H1 (cell line): ENCODE results near the gene KCNQ1. TPM values are rescaled to one million over a fixed set of nuclear protein-coding genes. Genes with fewer than 3 reads are reported as not detected.

Experiments used
- CTCF ChIA-PET: fragments of 300-600 bp; sonication (Branson Sonifier 250); formaldehyde crosslinking; loops from one replicate; lab custom pipeline; 2021; ENCODE audit not compliant: partially characterized antibody; lab: Charles Lee
- POLR2A ChIA-PET: fragments of 300-600 bp; sonication (Branson Sonifier 250); formaldehyde crosslinking; loops from one replicate; lab custom pipeline; 2021; ENCODE audit warnings: inconsistent platforms; ENCODE audit not compliant: partially characterized antibody; lab: Charles Lee
- DNase-seq, 2 experiments: peaks; one replicate each; pipeline versions ENCODE4 v3.0.0 to v3.0.0-alpha.2; 2010 to 2022; ENCODE audit warnings: low spot score in 2 of 2, low read depth in 1 of 2, mixed read lengths in 1 of 2
- FAIRE-seq: peaks from 2 replicates; lab custom pipeline; 2011; peaks lifted over from hg19 to GRCh38; lab: Jason Lieb, UNC
- H2AFZ ChIP-seq: 2 replicates; pipeline ENCODE4 v1.8.1; 2012; ENCODE audit warnings: low read length, inconsistent platforms
- H2AK5ac ChIP-seq: 2 replicates; pipeline ENCODE4 v1.6.1; 2013; ENCODE audit warnings: low read depth, low read length
- H2BK120ac ChIP-seq: replicated peaks from 2 replicates; pipeline ENCODE3; 2013; ENCODE audit warnings: low read depth, low read length, inconsistent platforms
- H2BK12ac ChIP-seq: 2 replicates; pipeline ENCODE4 v1.6.1; 2013; ENCODE audit warnings: low read depth, low read length
- H2BK15ac ChIP-seq: 2 replicates; pipeline ENCODE4 v1.6.1; 2013; ENCODE audit warnings: low read length
- H2BK20ac ChIP-seq: 2 replicates; pipeline ENCODE4 v1.6.1; 2013; ENCODE audit warnings: low read length
- H2BK5ac ChIP-seq: 2 replicates; pipeline ENCODE4 v1.6.1; 2013; ENCODE audit warnings: low read depth, low read length
- H3K14ac ChIP-seq: 2 replicates; pipeline ENCODE4 v1.6.1; 2013; ENCODE audit warnings: inconsistent platforms; ENCODE audit not compliant: insufficient read length
- H3K18ac ChIP-seq: 2 replicates; pipeline ENCODE4 v1.6.1; 2013; ENCODE audit warnings: low read length; ENCODE audit errors: extremely low read depth
- H3K23ac ChIP-seq: 2 replicates; pipeline ENCODE4 v1.6.1; 2013; ENCODE audit warnings: inconsistent platforms; ENCODE audit not compliant: insufficient read length
- H3K23me2 ChIP-seq: 2 replicates; pipeline ENCODE4 v1.6.1; 2013; ENCODE audit warnings: low read depth, low read length
- H3K27ac ChIP-seq: 2 replicates; pipeline ENCODE4 v1.6.1; 2011; ENCODE audit warnings: low read depth, low read length, inconsistent platforms
- H3K27me3 ChIP-seq, 4 experiments: replicated peaks in 1 of 4; 1 replicate in 1 of 4; 2 replicates in 3 of 4; pipeline versions ENCODE4 v1.6.1 to v1.8.1; 2011 to 2013; ENCODE audit warnings: low read length in 3 of 4, mild to moderate bottlenecking in 3 of 4, inconsistent platforms in 2 of 4, mixed read lengths in 2 of 4, moderate library complexity in 1 of 4; ENCODE audit not compliant: control insufficient read depth in 3 of 4, insufficient read depth in 3 of 4; ENCODE audit errors: extremely low read depth in 1 of 4
- H3K36me3 ChIP-seq, 4 experiments: 2 replicates each; pipeline versions ENCODE4 v1.6.1 to v1.8.1; 2011 to 2013; ENCODE audit warnings: mild to moderate bottlenecking in 4 of 4, low read length in 3 of 4, moderate library complexity in 2 of 4, control low read depth in 1 of 4, inconsistent platforms in 1 of 4; ENCODE audit not compliant: insufficient read depth in 4 of 4, control insufficient read depth in 2 of 4
- H3K4ac ChIP-seq: replicated peaks from 2 replicates; pipeline ENCODE3; 2013; ENCODE audit warnings: low read length, low read depth, mixed read lengths, inconsistent platforms; ENCODE audit not compliant: insufficient read length
- H3K4me1 ChIP-seq, 4 experiments: replicated peaks in 1 of 4; 1 replicate in 1 of 4; 2 replicates in 3 of 4; pipeline versions ENCODE4 v1.6.1 to v1.8.1; 2011 to 2013; ENCODE audit warnings: low read length in 3 of 4, inconsistent platforms in 2 of 4, mixed read lengths in 1 of 4; ENCODE audit not compliant: insufficient read depth in 4 of 4, control insufficient read depth in 3 of 4
- H3K4me2 ChIP-seq, 2 experiments: 2 replicates each; pipeline versions ENCODE4 v1.6.1 to v1.8.1; 2011 to 2013; ENCODE audit warnings: low read depth in 2 of 2, low read length in 2 of 2, control low read depth in 1 of 2, inconsistent platforms in 1 of 2, mild to moderate bottlenecking in 1 of 2; ENCODE audit not compliant: insufficient read depth in 1 of 2
- H3K4me3 ChIP-seq, 4 experiments: fragments of 200-600, 300-600 bp in 1 of 4; sonication (generic), shearing (Covaris generic), sonication (Bioruptor Twin) in 1 of 4; 2 replicates each; pipeline versions ENCODE4 v1.5.1 to v1.8.1; 2011 to 2016; ENCODE audit warnings: low read length in 4 of 4, low read depth in 3 of 4, control low read depth in 2 of 4, inconsistent platforms in 2 of 4, mild to moderate bottlenecking in 2 of 4, mixed read lengths in 1 of 4, moderate library complexity in 1 of 4; ENCODE audit not compliant: insufficient read depth in 2 of 4; ENCODE audit errors: extremely low read depth in 1 of 4
- H3K56ac ChIP-seq: replicated peaks from 2 replicates; pipeline ENCODE3; 2013; ENCODE audit warnings: low read depth, mild to moderate bottlenecking, mixed read lengths, low read length, inconsistent platforms; ENCODE audit not compliant: insufficient read length
- H3K79me1 ChIP-seq: 2 replicates; pipeline ENCODE4 v1.6.1; 2013; ENCODE audit warnings: low read depth, low read length, control low read depth
- H3K79me2 ChIP-seq, 2 experiments: 2 replicates each; pipeline versions ENCODE4 v1.6.1 to v1.8.1; 2012 to 2013; ENCODE audit warnings: low read length in 2 of 2, mild to moderate bottlenecking in 2 of 2, inconsistent platforms in 1 of 2; ENCODE audit not compliant: insufficient read depth in 2 of 2, control insufficient read depth in 1 of 2
- H3K9ac ChIP-seq, 4 experiments: replicated peaks in 1 of 4; 1 replicate in 1 of 4; 2 replicates in 3 of 4; pipeline versions ENCODE4 v1.6.1 to v1.8.1; 2011 to 2013; ENCODE audit warnings: low read depth in 3 of 4, low read length in 3 of 4, control low read depth in 2 of 4, mild to moderate bottlenecking in 2 of 4, moderate library complexity in 2 of 4, inconsistent platforms in 1 of 4; ENCODE audit errors: extremely low read depth in 1 of 4
- H3K9me3 ChIP-seq, 2 experiments: 2 replicates each; pipeline versions ENCODE4 v1.6.1 to v1.8.1; 2012 to 2013; ENCODE audit warnings: mild to moderate bottlenecking in 2 of 2, moderate library complexity in 2 of 2, control low read depth in 1 of 2, inconsistent platforms in 1 of 2, low read depth in 1 of 2, low read length in 1 of 2, mixed read lengths in 1 of 2; ENCODE audit not compliant: insufficient read depth in 2 of 2
- H4K20me1 ChIP-seq, 2 experiments: replicated peaks in 1 of 2; 2 replicates each; pipeline versions ENCODE3 to v1.8.1; 2011 to 2013; ENCODE audit warnings: inconsistent platforms in 2 of 2, low read length in 2 of 2, mild to moderate bottlenecking in 1 of 2; ENCODE audit not compliant: insufficient read depth in 2 of 2, control insufficient read depth in 1 of 2
- H4K5ac ChIP-seq: 2 replicates; pipeline ENCODE4 v1.6.1; 2013; ENCODE audit warnings: low read length, low read depth, mixed read lengths, inconsistent platforms; ENCODE audit not compliant: insufficient read length
- H4K8ac ChIP-seq: 2 replicates; pipeline ENCODE4 v1.8.0; 2013; ENCODE audit warnings: mild to moderate bottlenecking, moderate library complexity, low read length, inconsistent platforms; ENCODE audit not compliant: insufficient read depth; ENCODE audit errors: extremely low read depth
- H4K91ac ChIP-seq: replicated peaks from 2 replicates; pipeline ENCODE3; 2013; ENCODE audit warnings: low read length, mixed read lengths, inconsistent platforms; ENCODE audit not compliant: insufficient read length
- FOSL1 ChIP-seq: IDR thresholded peaks from 2 replicates; pipeline ENCODE4 v1.6.1; 2011; ENCODE audit warnings: mild to moderate bottlenecking, low read depth, low read length, moderate library complexity; ENCODE audit not compliant: insufficient read depth
- SP1 ChIP-seq: IDR thresholded peaks from 2 replicates; pipeline ENCODE4 v1.6.1; 2011; ENCODE audit warnings: low read depth, low read length
- SP4 ChIP-seq: IDR thresholded peaks from 2 replicates; pipeline ENCODE4 v1.6.1; 2012; ENCODE audit warnings: low read length, inconsistent platforms
- WGBS, 2 experiments: shearing (Covaris generic) in 1 of 2; methylation state at CpG; one replicate each; pipeline versions ENCODE4 v1.1.6 to v1.1.7; 2013 to 2015; ENCODE audit warnings: low lambda C conversion rate in 2 of 2, mixed read lengths in 2 of 2, inconsistent platforms in 1 of 2, low coverage in 1 of 2, missing lambda C conversion rate in 1 of 2; ENCODE audit not compliant: insufficient replicate concordance in 2 of 2, insufficient coverage in 1 of 2, insufficient read length in 1 of 2; ENCODE audit errors: extremely low coverage in 1 of 2, missing lambda C conversion rate in 1 of 2; 5-methylcytosine and 5-hydroxymethylcytosine counted together
- polyA plus RNA-seq, 7 experiments: library from polyadenylated mRNA; depleted of rRNA in 3 of 7; stranded (reverse) in 5 of 7; unstranded in 2 of 7; fragments of >200 nt in 5 of 7; fragments of 200-250 nt in 2 of 7; gene quantifications; 1 replicate in 5 of 7; 2 replicates in 1 of 7; 4 replicates in 1 of 7; pipeline versions ENCODE4 v1.2.1 to v1.2.3, GENCODE V29; 2011 to 2013; ENCODE audit warnings: missing spikeins in 2 of 7, mixed read lengths in 2 of 7
- total RNA-seq: library from RNA; stranded (reverse); fragmentation: NEBNext Ultra II Directional; extraction: Animal tissue kit (Norgen Biotek cat#: 25700); gene quantifications from 2 replicates; pipeline ENCODE4 v1.2.1, GENCODE V29; 2021

Gene KCNQ1
- total and polyA plus RNA-seq, 2 of the 8 experiments (the other 6 are each of a cell fraction or from before 2014, with no cell fraction given), result 1.9 to 2.0 TPM

- Histone ChIP-seq H4K20me1 (peaks cover 12 to 19% of the 10 kb centered on the region in 2 experiments), H3K18ac (no peak overlapping the region), H3K79me1 (peaks cover 4% of the 10 kb centered on the region; the same call in 1 of the 2 replicates), H3K14ac (no peak overlapping the region), H2BK120ac (no peak overlapping the region), H2AK5ac (no peak overlapping the region), H3K23ac (no peak overlapping the region), H4K8ac (no peak overlapping the region), H3K9me3 (no peaks in the 10 kb centered on the region), H4K5ac (no peak overlapping the region), H2BK20ac (no peak overlapping the region), H2AFZ (no peak overlapping the region), H4K91ac (no peak overlapping the region), H3K36me3 (peaks cover 0 to 21% (median under 1%) of the 10 kb centered on the region in 4 experiments; a peak in 4 of 8 replicates), H3K79me2 (peaks cover 0 to 7% of the 10 kb centered on the region in 2 experiments; a peak in 3 of 4 replicates), H3K56ac (no peak overlapping the region), H2BK5ac (no peak overlapping the region), H3K23me2 (peaks cover 11% of the 10 kb centered on the region), H3K4me1 (peaks cover 0 to 10% (median 3%) of the 10 kb centered on the region in 4 experiments; a peak in 5 of 7 replicates), H3K27ac (no peak overlapping the region), H3K27me3 (no peaks in the 10 kb centered on the region), H2BK15ac (no peak overlapping the region), H2BK12ac (no peak overlapping the region), H3K4me2 (no peak overlapping the region), H3K4ac (no peak overlapping the region), H3K9ac (no peak overlapping the region), H3K4me3 (no peak overlapping the region)
- WGBS, 2 experiments, result 94% methylated on average over 23 of the region's 26 CpGs; no CpG with 5 or more reads in 1 of the 2 experiments
- FAIRE-seq (no peak), DNase-seq (no peak)
- CTCF ChIA-PET, result interaction anchor here (1.0 to 1.5 kb wide), 2 partner anchors 90 to 91 kb away, joined by 4 to 5 read pairs; no protein-coding TSS in a partner anchor
- POLR2A ChIA-PET, result interaction anchor here (1.7 to 2.3 kb wide), 2 partner anchors 9 to 19 kb away, joined by 7 to 11 read pairs; no protein-coding TSS in a partner anchor
- no peak for TF ChIP-seq SP4
- TF ChIP-seq FOSL1, result no peak
- no peak for TF ChIP-seq SP1
Observed at GRCh38 chr11:2396471-2396870, 48.3 kb upstream of the KCNQ1 start.
